ENCODE measurements around the gene ZNF474.

Gene ZNF474

GRCh38 chr5:122149321-122150090 is 20.2 kb downstream of the ZNF474 start:
- Histone ChIP-seq H2AFZ (ENCODE audit: low read depth) (no peak overlapping the region), H3K4me2 (no peak overlapping the region), H3K4me1 (ENCODE audit: low read depth, poor library complexity, severe bottlenecking) (no peaks in the 10 kb centered on the region), H3K27me3 (ENCODE audit: insufficient read depth, low read depth) (no peaks in the 10 kb centered on the region), H3K79me2 (ENCODE audit: insufficient read depth, low read depth) (no peaks in the 10 kb centered on the region), H3K36me3 (ENCODE audit: insufficient read depth) (no peaks in the 10 kb centered on the region), H4K20me1 (ENCODE audit: insufficient read depth) (no peaks in the 10 kb centered on the region), H3K9ac (no peak overlapping the region), H3K4me3 (IDR thresholded peaks at IDR 0.05; ENCODE audit: insufficient read depth, low read depth, low read length) (no peak overlapping the region), H3K27ac (no peak overlapping the region)
- no peak for TF ChIP-seq CTCF (conservative IDR thresholded peaks at IDR 0.05; ENCODE audit: low read depth, low read length)

GRCh38 chr5:122150215-122150614 is 20.9 kb downstream of the ZNF474 start:
- Histone ChIP-seq H3K36me3 (ENCODE audit: insufficient read depth) (no peaks in the 10 kb centered on the region), H3K9ac (no peak overlapping the region), H3K4me3 (IDR thresholded peaks at IDR 0.05; ENCODE audit: insufficient read depth, low read depth, low read length) (no peak overlapping the region), H3K27me3 (ENCODE audit: insufficient read depth, low read depth) (no peaks in the 10 kb centered on the region), H3K27ac (no peak overlapping the region), H2AFZ (ENCODE audit: low read depth) (no peak overlapping the region), H4K20me1 (ENCODE audit: insufficient read depth) (no peaks in the 10 kb centered on the region), H3K79me2 (ENCODE audit: insufficient read depth, low read depth) (no peaks in the 10 kb centered on the region), H3K4me1 (ENCODE audit: low read depth, poor library complexity, severe bottlenecking) (no peaks in the 10 kb centered on the region), H3K4me2 (no peak overlapping the region)
- TF ChIP-seq CTCF (conservative IDR thresholded peaks at IDR 0.05; ENCODE audit: low read depth, low read length) = no peak

GRCh38 chr5:122151640-122152039 is 22.3 kb downstream of the ZNF474 start:
- H3K27me3 ChIP-seq (ENCODE audit: insufficient read depth, low read depth) = no peaks in the 10 kb centered on the region
- no peaks in the 10 kb centered on the region for H3K36me3 ChIP-seq (ENCODE audit: insufficient read depth)
- no peaks in the 10 kb centered on the region for H3K79me2 ChIP-seq (ENCODE audit: insufficient read depth, low read depth)
- H3K27ac ChIP-seq = no peak overlapping the region
- H3K4me3 ChIP-seq (IDR thresholded peaks at IDR 0.05; ENCODE audit: insufficient read depth, low read depth, low read length) = no peak overlapping the region
- no peaks in the 10 kb centered on the region for H4K20me1 ChIP-seq (ENCODE audit: insufficient read depth)
- H3K9ac ChIP-seq = no peak overlapping the region
- TF ChIP-seq CTCF (conservative IDR thresholded peaks at IDR 0.05; ENCODE audit: low read depth, low read length) = no peak
- no peaks in the 10 kb centered on the region for H3K4me1 ChIP-seq (ENCODE audit: low read depth, poor library complexity, severe bottlenecking)
- H3K4me2 ChIP-seq = no peak overlapping the region
- H2AFZ ChIP-seq (ENCODE audit: low read depth) = no peak overlapping the region

GRCh38 chr5:122152266-122152900 is 23.0 kb downstream of the ZNF474 start:
- no peak overlapping the region for H3K27ac ChIP-seq
- no peak overlapping the region for H3K4me2 ChIP-seq
- H3K9ac ChIP-seq = no peak overlapping the region
- no peaks in the 10 kb centered on the region for H3K27me3 ChIP-seq (ENCODE audit: insufficient read depth, low read depth)
- no peaks in the 10 kb centered on the region for H3K79me2 ChIP-seq (ENCODE audit: insufficient read depth, low read depth)
- no peaks in the 10 kb centered on the region for H3K4me1 ChIP-seq (ENCODE audit: low read depth, poor library complexity, severe bottlenecking)
- no peak for TF ChIP-seq CTCF (conservative IDR thresholded peaks at IDR 0.05; ENCODE audit: low read depth, low read length)
- H3K36me3 ChIP-seq (ENCODE audit: insufficient read depth) = no peaks in the 10 kb centered on the region
- H3K4me3 ChIP-seq (IDR thresholded peaks at IDR 0.05; ENCODE audit: insufficient read depth, low read depth, low read length) = no peak overlapping the region
- H2AFZ ChIP-seq (ENCODE audit: low read depth) = no peak overlapping the region
- H4K20me1 ChIP-seq (ENCODE audit: insufficient read depth) = no peaks in the 10 kb centered on the region
